Coronary artery (tissue), 2 donors: ENCODE measurements around the gene MOSPD2.

ENCODE experiments used
- DNase-seq: peaks from one replicate; pipeline ENCODE4 v3.0.0-alpha.2; 2017; ENCODE audit warnings: low spot score
- H3K27ac ChIP-seq, 2 donors: fragments of 200-600 bp; sonication (generic); one replicate each; pipeline ENCODE4 v1.5.1; 2016 to 2019
- H3K4me3 ChIP-seq: fragments of 200-600 bp; sonication (generic); 2 replicates; pipeline ENCODE4 v1.5.1; 2016; ENCODE audit warnings: mild to moderate bottlenecking, moderate library complexity
- TF ChIP-seq, protein P1 (sequence below): fragments of 200-600 bp; sonication (generic); IDR thresholded peaks from one replicate; pipeline ENCODE4 v1.5.1; 2019; ENCODE audit warnings: antibody characterized with exemption

MOSPD2 gene

GRCh38 chrX:14843666-14844065 lies 29.6 kb upstream of the MOSPD2 start:
- Histone ChIP-seq H3K27ac (no peak overlapping the region), H3K4me3 (no peak overlapping the region)
- TF ChIP-seq, protein P1, sequence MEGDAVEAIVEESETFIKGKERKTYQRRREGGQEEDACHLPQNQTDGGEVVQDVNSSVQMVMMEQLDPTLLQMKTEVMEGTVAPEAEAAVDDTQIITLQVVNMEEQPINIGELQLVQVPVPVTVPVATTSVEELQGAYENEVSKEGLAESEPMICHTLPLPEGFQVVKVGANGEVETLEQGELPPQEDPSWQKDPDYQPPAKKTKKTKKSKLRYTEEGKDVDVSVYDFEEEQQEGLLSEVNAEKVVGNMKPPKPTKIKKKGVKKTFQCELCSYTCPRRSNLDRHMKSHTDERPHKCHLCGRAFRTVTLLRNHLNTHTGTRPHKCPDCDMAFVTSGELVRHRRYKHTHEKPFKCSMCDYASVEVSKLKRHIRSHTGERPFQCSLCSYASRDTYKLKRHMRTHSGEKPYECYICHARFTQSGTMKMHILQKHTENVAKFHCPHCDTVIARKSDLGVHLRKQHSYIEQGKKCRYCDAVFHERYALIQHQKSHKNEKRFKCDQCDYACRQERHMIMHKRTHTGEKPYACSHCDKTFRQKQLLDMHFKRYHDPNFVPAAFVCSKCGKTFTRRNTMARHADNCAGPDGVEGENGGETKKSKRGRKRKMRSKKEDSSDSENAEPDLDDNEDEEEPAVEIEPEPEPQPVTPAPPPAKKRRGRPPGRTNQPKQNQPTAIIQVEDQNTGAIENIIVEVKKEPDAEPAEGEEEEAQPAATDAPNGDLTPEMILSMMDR, result no peak
- no peak for DNase-seq

GRCh38 chrX:14851526-14851925 lies 21.7 kb upstream of the MOSPD2 start:
- Histone ChIP-seq H3K27ac (no peak overlapping the region), H3K4me3 (no peak overlapping the region)
- TF ChIP-seq, protein P1, result no peak
- DNase-seq, result no peak

DNA sequence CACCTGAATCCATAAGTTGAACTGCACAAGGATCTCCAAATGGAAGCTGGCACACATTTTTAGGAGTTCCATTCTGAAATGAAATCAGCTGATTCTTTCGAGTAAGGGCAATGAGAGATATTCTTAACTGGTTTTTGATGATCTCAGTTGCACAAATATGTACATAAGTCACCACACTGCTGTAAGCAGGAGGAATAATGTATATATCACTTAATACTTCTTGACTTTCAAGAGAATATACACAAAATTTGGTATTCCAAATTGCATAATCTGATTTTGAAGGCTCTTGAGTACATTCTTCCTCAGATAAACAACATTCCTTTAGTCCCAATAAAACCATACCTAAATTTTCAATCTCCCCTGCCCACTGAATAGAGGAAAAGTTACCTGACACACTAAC lies 8.6 kb upstream of the MOSPD2 start:
- TF ChIP-seq, protein P1, result no peak
- Histone ChIP-seq H3K4me3 (no peak overlapping the region), H3K27ac (no peak overlapping the region)
- DNase-seq, result no peak

DNA sequence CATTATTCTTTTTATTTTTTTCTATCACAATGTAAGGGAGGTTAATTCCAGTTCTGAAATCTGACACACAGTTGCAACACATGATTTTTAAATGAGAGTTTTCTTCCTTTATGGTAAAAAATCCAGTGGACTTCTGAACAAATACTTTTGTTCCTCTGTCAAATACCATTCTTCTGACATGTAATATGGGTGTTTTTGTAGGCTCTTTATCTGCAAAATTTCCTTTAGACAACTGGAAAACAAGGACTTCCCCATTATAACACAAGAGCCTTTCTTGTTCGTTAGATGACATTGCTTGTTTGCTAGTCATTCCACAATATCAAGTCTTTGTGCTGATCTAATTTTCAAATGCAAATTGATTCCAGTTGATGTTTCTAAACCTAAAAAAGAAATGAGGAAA lies 8.0 kb upstream of the MOSPD2 start:
- DNase-seq, result no peak
- TF ChIP-seq, protein P1, result no peak
- no peak overlapping the region for H3K4me3 ChIP-seq
- no peak overlapping the region for H3K27ac ChIP-seq

GRCh38 chrX:14871767-14872166 lies 1.5 kb upstream of the MOSPD2 start:
- no peak for DNase-seq
- no peak overlapping the region for H3K4me3 ChIP-seq
- no peak overlapping the region for H3K27ac ChIP-seq
- TF ChIP-seq, protein P1, result no peak

- TF ChIP-seq, protein P1, result no peak
- Histone ChIP-seq H3K4me3 (peak overlapping the region; percentile 67), H3K27ac (no peak overlapping the region)
- no peak for DNase-seq
Observed at GRCh38 chrX:14872355-14872754, 866 bp upstream of the MOSPD2 start.

DNA sequence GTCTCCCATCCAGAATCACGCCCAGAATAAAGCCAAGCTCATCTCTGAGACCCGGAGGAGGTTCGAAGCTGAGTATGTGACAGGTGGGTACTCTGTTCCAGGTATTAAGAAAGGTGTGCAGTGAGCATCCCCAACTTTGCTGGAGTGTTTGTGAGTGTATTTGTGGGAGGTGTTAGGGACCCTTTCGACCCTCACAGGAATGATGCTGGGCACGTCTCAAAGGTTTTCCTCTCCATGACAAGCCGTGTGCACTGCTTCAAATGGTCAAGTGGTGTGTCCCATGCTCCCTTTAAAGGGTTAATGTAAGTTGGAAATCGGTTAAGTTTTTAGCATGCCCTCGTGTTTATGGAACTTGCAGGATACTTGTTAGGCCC lies 442 bp downstream of the MOSPD2 start:
- H3K4me3 ChIP-seq, result peak overlapping the region; percentile 75
- H3K27ac ChIP-seq, result peak overlapping the region; percentile 57 to 85
- no peak for DNase-seq
- TF ChIP-seq, protein P1, result no peak
